Type B pancreatic cell (in vitro differentiated cells): ENCODE data around the gene GCNT3. TPM values are rescaled to one million over a fixed set of nuclear protein-coding genes. Genes with fewer than 3 reads are reported as not detected.

ENCODE experiments used
- DNase-seq: peaks from one replicate; pipeline ENCODE4 v3.0.0; 2021; ENCODE audit warnings: mixed read lengths; ENCODE audit not compliant: unreplicated experiment; ENCODE audit errors: extremely low spot score
- H3K27ac Mint-ChIP-seq: 2 replicates; pipeline ENCODE4 v1.8.0; 2021; ENCODE audit warnings: mild to moderate bottlenecking, mixed read lengths
- H3K27me3 Mint-ChIP-seq: 2 replicates; pipeline ENCODE4 v1.8.0; 2021; ENCODE audit warnings: mixed read lengths
- H3K36me3 Mint-ChIP-seq: 2 replicates; pipeline ENCODE4 v1.8.0; 2021; ENCODE audit warnings: mixed read lengths
- H3K4me1 Mint-ChIP-seq: one replicate; pipeline ENCODE4 v1.8.0; 2021; ENCODE audit warnings: mixed read lengths; ENCODE audit not compliant: unreplicated experiment
- H3K4me3 Mint-ChIP-seq: 2 replicates; pipeline ENCODE4 v1.8.0; 2021; ENCODE audit warnings: mild to moderate bottlenecking, mixed read lengths
- H3K9me3 Mint-ChIP-seq: 2 replicates; pipeline ENCODE4 v1.8.0; 2021; ENCODE audit warnings: mixed read lengths
- CTCF ChIP-seq: fragments of 200-600 bp; sonication (generic); conservative IDR thresholded peaks from 2 replicates; pipeline ENCODE4 v1.5.0; 2021; ENCODE audit warnings: antibody characterized with exemption, mild to moderate bottlenecking
- total RNA-seq: library from RNA; stranded (reverse); gene quantifications from 2 replicates; pipeline ENCODE4 v1.2.1, GENCODE V29; 2021; ENCODE audit warnings: low replicate concordance

Gene GCNT3
- total RNA-seq, 1 donor from 2014 or later, result 19.6 TPM

GRCh38 chr15:59591356-59591755 is 20.2 kb upstream of the GCNT3 start:
- H3K4me3 Mint-ChIP-seq, result no peak overlapping the region

GRCh38 chr15:59594493-59594942 is 17.1 kb upstream of the GCNT3 start:
- Mint-ChIP-seq H3K9me3 (peaks cover 3% of the 10 kb centered on the region), H3K4me1 (peaks cover 15% of the 10 kb centered on the region), H3K27ac (peak overlapping the region; percentile 84), H3K36me3 (no peaks in the 10 kb centered on the region), H3K4me3 (no peak overlapping the region), H3K27me3 (no peaks in the 10 kb centered on the region)
- no peak for DNase-seq
- TF ChIP-seq CTCF, result no peak

More at GRCh38 chr15:59591356-59591755, 20.2 kb upstream of the GCNT3 start:
- DNase-seq, result no peak
- Mint-ChIP-seq H3K27ac (no peak overlapping the region), H3K36me3 (no peaks in the 10 kb centered on the region), H3K9me3 (no peaks in the 10 kb centered on the region), H3K27me3 (no peaks in the 10 kb centered on the region), H3K4me1 (peaks cover 15% of the 10 kb centered on the region)
- TF ChIP-seq CTCF, result no peak

- Mint-ChIP-seq H3K36me3 (peaks cover under 1% of the 10 kb centered on the region), H3K4me3 (no peak overlapping the region), H3K9me3 (peaks cover 6% of the 10 kb centered on the region), H3K4me1 (peaks cover 15% of the 10 kb centered on the region), H3K27me3 (no peaks in the 10 kb centered on the region), H3K27ac (peak overlapping the region; percentile 84)
- no peak for DNase-seq
- no peak for TF ChIP-seq CTCF
Observed at GRCh38 chr15:59594991-59595390, 16.6 kb upstream of the GCNT3 start.

- Mint-ChIP-seq H3K4me3 (no peak overlapping the region), H3K36me3 (peaks cover 3% of the 10 kb centered on the region), H3K27me3 (no peaks in the 10 kb centered on the region), H3K27ac (peak overlapping the region; percentile 84), H3K4me1 (peaks cover 15% of the 10 kb centered on the region), H3K9me3 (peaks cover 8% of the 10 kb centered on the region)
- no peak for TF ChIP-seq CTCF
- DNase-seq, result no peak
Observed at GRCh38 chr15:59595434-59595915, 16.1 kb upstream of the GCNT3 start.

GRCh38 chr15:59596640-59597039 is 14.9 kb upstream of the GCNT3 start:
- Mint-ChIP-seq H3K27me3 (no peaks in the 10 kb centered on the region), H3K27ac (no peak overlapping the region), H3K36me3 (peaks cover 3% of the 10 kb centered on the region), H3K4me1 (peaks cover 11% of the 10 kb centered on the region), H3K4me3 (no peak overlapping the region), H3K9me3 (peaks cover 13% of the 10 kb centered on the region)
- TF ChIP-seq CTCF, result no peak
- no peak for DNase-seq

GRCh38 chr15:59598461-59598860 is 13.1 kb upstream of the GCNT3 start:
- H3K36me3 Mint-ChIP-seq, result peaks cover 3% of the 10 kb centered on the region
- H3K27me3 Mint-ChIP-seq, result no peaks in the 10 kb centered on the region
- TF ChIP-seq CTCF, result no peak
- H3K4me3 Mint-ChIP-seq, result no peak overlapping the region
- peaks cover 11% of the 10 kb centered on the region for H3K4me1 Mint-ChIP-seq
- H3K9me3 Mint-ChIP-seq, result peaks cover 17% of the 10 kb centered on the region
- no peak overlapping the region for H3K27ac Mint-ChIP-seq
- no peak for DNase-seq
